Right hindlimb (tissue), 1 donor: Measurements from ENCODE around the gene IL13RA1.
"Not testable (repeated sequence)": the region's sequence is repeated elsewhere in the genome, so short reads cannot be mapped to it uniquely, and the experiment has no call there.

Experiments used
- DNase-seq: peaks from one replicate; pipeline ENCODE4 v3.0.0-alpha.2; 2018

IL13RA1 gene

DNA sequence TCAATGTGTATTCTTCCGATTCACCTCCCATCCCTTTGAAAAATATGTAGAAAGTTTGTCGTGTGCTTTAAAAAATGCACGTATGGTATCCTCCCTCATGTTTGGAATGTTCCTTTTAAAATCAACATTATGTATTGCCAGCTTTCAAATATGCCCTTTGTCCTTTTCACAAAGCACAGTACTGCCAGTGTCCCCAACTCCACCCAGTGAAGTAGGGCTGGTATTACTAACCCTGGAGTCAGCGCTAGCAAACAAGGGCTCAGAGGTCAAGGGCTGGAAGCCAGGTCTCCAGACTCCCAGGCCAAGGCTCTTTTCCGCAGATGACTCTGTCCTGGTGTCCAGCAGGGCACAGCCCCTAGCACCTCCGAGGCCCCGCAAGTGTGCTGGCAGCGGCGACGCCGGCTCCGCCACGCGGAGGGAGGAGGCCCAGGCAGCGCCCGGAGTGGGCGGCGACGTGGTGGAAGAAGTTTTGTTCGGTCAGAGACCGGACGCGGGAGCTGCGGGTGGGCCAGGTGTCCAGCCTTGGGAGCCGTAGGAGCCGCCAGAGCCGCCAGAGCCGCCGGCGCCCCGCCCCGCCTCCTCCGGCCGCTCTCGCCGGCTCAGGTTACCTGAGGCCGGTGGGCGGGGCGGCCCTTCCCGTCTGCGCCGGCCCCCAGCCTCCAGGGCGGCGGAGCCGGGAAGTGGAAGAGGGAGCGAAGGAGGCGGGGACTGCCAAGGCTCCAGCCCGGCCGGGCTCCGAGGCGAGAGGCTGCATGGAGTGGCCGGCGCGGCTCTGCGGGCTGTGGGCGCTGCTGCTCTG lies at the start of gene IL13RA1:
Gene IL13RA1, plus strand, starts transcription at position 720 of the 799 bp plus-strand sequence. Its CDS starts 33 bp downstream, at position 753.
- peak; percentile 86 for DNase-seq

DNA sequence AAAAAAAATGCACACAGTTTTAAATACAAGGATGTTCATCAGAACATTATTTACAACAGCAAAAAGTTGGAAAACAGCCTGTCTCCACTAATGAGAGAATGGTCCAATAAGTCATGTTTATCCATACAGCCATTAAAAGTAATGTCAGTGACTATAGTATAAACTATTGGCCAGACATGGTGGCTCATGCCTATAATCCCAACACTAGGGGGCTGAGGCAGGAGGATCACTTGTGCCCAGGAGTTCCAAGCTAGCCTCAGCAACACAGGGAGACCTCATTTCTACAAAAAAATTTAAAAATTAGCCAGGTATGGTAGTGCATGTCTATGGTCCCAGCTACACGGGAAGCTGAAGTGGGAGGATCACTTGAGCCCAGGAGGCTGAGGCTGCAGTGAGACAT lies 48.1 kb upstream of the IL13RA1 start:
- no peak for DNase-seq

- no peak for DNase-seq
Measured at GRCh38 chrX:118682258-118683014, 45.0 kb upstream of the IL13RA1 start.

DNA sequence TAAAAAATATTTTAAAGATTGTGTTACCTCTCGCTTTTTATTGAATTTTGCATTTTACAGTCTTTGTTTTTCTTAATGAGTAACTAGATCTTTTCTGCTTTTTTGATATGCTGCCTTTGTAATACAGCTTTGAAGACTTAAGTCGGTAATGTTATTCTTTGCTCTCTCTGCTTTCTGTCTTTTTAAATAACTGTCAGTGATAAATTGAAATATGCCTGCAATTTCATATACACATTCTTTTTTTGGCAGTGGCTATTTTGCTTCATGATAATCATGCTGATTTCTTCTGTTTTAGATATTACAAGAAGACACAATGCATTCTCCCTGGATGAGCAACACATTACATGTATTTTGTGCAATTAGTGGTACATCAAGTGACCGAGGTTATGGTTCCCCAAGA lies 42.0 kb upstream of the IL13RA1 start:
- DNase-seq, result no peak

GRCh38 chrX:118688935-118689334 lies 38.5 kb upstream of the IL13RA1 start:
- DNase-seq, result no peak

DNA sequence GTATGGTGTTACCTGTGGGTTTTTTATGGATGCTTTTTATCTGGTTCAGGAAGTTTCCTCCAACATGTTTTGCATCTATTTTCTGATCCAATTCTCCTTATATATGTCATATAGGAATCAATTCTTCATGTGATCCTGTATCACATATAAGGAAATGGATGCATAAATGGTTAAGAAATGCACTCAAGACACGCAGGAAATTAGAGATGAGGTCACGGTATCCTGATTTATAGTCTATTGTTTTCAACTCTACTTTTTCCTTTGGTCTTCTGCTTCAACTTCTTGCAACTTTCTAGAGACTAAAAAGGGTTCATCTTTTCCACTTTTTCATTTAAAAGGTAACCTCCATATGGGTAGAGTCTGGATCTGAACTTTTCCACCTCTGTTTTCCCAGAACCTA lies 33.6 kb upstream of the IL13RA1 start:
- no peak for DNase-seq

DNA sequence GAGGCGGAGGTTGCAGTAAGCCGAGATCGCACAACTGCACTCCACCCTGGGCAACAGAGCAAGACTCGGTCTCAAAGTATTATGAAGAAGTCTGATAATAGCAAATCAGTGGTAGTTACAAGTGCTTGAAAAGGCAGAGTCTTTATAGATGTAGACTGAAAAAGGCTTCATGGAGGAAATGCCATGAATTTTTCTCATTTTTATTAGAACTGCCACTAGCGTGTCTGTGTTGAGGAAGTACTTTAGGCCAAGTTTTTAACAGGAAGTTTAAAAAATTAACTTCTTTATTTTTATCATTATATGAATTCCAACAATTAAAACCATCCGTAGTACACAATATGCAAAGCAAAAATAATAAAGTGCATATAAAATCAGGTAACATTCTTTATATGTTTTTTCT lies 32.8 kb upstream of the IL13RA1 start:
- no peak for DNase-seq

GRCh38 chrX:118698516-118699170 lies 28.8 kb upstream of the IL13RA1 start:
- DNase-seq, result no peak

DNA sequence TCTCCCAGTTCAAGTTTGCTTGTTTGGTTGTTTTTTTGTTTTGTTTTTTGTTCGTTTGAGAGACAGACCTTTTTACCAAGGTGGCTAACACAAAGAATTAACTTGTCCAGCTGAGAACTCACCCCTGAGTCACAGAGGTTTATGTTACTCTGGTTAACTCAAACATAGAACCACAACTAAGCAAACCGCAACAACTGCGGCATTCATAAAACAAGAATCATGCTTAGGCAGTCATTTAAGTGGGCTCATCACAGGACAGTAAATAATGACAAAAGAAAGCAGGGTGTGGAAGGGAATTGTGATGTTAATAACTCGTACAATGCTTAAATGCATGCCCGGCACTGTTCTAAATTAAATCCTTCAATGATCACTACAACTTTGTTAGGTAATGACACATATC lies 24.7 kb upstream of the IL13RA1 start:
- no peak for DNase-seq

DNA sequence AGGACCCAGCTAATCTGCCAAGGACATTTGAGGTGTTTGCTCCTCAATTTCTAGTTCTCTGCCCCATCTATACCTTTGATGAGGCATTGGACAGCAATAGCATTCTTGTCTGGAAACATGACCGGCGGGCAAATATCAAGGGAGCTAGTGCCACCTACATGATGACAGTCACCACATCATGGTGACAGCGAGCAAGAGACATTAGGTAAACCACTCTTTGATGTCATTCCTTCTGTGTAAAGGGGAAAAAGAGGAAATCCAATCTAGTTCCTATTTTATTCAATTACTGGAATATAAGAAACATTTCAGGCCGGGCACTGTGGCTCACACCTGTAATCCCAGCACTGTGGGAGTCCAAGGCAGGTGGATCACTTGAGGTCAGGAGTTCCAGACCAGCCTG lies 20.7 kb upstream of the IL13RA1 start:
- DNase-seq, result no peak

GRCh38 chrX:118714521-118714920 lies 12.9 kb upstream of the IL13RA1 start:
- no peak for DNase-seq

DNA sequence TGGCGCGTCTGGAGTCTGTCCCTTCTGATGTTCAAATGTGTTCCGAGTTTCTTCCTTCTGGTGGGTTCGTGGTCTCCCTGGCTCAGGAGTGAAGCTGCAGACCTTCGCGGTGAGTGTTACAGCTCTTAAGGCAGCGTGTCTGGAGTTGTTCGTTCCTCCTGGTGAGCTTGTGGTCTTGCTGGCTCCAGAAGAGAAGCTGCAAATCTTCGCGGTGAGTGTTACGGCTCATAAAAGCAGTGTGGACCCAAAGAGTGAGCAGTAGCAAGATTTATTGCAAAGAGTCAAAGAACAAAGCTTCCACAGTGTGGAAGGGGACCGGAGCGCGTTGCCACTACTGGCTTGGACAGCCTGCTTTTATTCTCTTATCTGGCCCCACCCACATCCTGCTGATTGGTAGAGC lies 11.5 kb upstream of the IL13RA1 start:
- not testable (repeated sequence) for DNase-seq

DNA sequence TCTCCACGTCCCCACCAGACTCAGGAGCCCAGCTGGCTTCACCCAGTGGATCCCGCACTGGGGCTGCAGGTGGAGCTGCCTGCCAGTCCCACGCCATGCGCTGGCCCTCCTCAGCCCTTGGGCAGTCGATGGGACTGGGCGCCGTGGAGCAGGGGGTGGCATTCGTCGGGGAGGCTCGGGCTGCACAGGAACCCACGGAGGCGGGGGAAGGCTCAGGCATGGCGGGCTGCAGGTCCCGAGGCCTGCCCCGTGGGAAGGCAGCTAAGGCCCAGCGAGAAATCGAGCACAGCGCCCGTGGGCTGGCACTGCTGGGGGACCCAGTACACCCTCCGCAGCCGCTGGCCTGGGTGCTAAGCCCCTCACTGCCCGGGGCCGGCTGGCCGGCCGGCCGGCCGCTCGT lies 10.6 kb upstream of the IL13RA1 start:
- DNase-seq, result not testable (repeated sequence)

DNA sequence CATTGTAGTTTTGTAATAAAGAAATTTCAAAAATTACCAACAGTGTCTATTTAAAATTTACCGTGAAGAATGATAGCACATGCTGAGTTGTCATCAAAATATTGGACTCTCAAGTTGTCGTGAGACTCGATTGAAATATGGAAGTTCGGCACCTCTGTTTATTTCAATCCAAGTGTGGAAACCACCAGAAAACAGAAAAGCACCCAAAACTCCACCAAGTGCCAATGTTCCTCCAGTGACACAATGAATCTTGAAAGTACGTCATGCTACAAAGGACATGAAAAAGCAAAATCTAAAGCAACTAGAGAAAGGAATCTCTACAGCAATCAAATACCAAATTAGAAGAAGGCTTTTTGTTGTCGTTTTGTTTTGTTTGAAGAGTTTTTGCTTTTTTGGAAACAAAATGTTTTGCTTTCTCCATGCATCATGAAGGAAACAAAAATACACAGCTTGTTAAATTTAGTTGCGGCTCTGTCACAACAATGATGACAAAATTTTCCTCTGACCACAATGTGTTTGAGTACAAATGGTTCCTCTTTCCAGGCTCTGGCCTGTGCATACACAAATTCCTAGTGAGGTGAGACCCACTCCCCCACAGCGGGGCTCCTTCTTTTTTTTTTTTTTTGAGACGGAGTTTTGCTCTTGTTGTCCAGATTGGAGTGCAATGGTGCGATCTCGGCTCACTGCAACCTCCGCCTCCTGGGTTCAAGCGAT lies 9.6 kb upstream of the IL13RA1 start:
- DNase-seq, result no peak

DNA sequence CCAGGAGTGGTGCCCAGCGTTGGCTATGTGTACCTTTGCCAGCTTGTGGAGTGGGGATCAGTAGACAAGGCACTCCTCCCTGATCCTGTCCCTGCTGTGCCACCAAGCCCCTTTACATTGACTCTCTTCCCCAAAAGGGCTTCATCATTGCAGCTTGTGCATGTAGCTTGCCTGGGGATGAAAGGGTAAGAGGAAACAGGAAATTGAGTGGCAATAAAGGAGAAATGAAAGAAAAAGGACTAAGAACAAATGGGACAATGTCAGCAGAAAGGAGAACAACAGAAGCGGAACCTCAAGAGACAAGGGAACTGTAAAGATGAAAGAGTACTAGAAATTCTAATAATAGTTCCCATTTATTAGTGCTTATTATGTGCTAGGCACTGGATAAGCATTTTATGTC lies 8.7 kb upstream of the IL13RA1 start:
- no peak for DNase-seq

GRCh38 chrX:118720058-118720707 lies 7.2 kb upstream of the IL13RA1 start:
- no peak for DNase-seq

- no peak for DNase-seq
Measured at GRCh38 chrX:118723376-118723775, 4.0 kb upstream of the IL13RA1 start.

DNA sequence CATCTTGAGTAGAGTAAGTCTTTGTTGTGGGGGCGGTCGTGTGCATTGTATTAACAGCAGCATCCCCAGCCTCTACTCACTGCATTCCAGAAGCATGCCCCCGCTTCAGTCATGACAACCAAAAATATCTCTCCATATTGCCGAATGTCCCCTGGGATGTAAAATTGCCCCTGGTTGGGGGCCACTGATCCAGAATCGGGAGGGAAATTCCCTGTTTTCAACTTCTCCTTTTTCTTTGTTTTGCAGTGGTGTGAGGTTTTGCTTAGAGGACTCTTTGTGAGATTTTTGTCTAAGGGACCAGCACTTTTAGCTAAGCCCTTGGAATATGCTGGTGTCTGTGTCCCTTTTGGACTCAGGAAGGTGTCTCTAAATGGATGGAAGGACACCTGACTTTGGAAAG lies 3.0 kb upstream of the IL13RA1 start:
- DNase-seq, result no peak

DNA sequence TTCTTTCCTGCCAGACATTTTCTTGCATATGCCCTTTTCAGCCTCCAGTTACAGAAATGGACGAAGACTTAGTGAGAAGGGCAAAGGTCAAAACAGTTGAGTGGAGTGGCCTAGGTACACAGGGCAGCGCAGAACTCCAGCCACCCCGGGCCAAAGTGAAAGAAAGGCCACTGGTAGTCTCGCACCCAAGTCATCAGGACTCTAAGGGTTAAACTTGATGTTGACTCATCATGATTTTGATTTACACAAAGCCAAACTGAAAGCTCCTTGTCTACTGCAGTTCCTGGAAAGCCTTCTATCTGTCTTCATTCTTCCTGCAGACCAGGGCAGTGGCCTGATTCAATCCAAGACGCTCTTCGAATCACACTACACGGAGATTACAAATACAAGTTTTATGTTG lies 2.6 kb upstream of the IL13RA1 start:
- DNase-seq, result no peak

GRCh38 chrX:118726396-118726795 lies 1.0 kb upstream of the IL13RA1 start:
- no peak for DNase-seq

- peak; percentile 54 for DNase-seq
Measured at GRCh38 chrX:118727686-118728339, 407 bp downstream of the IL13RA1 start.

DNA sequence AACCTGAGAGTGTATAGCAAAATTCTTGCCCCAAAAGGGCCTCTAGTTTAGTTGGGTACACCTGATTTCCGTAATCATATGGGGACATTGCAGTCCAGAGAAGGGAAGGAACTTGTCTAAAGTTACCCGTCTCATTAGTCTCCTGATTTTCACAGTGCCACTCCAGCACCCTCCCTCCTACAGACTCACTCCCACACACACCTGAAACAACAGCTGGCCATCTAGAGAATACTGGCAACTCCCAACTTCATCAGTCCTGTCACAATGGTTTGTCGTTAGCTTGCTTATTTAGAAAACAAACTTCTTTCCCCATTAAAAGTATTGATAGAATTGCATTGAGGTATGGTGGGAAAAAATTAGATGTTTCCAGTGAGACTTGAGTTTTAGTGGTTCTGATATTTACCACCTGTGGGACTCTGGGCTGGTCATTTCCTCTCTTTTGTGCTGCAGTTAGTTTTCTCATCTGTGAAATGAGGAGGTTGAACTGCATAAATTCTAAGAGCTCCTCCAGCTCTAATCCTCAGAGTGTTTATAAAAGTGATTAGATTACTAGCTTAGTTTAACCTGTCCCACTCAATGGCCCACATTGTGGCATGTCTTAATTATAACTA lies 1.7 kb downstream of the IL13RA1 start:
- no peak for DNase-seq
